Natural killer cell (primary cell): ENCODE measurements around the gene CFAP61. TPM values are rescaled to one million over a fixed set of nuclear protein-coding genes. Genes with fewer than 3 reads are reported as not detected.

ENCODE experiments used
- ATAC-seq, 3 donors: fragments of 150-1000 bp in 2 of 3; fragments of 200-7000 bp in 1 of 3; cut with Tn5 transposase; 1 replicate in 1 of 3; 2 replicates in 2 of 3; pipeline ENCODE4 v1.10.0; 2021; ENCODE audit warnings: mild to moderate bottlenecking in 2 of 3, moderate library complexity in 2 of 3
- DNase-seq, 2 donors: peaks; one replicate each; pipeline versions ENCODE4 v3.0.0 to v3.0.0-alpha.2; 2013 to 2021; ENCODE audit warnings: mixed read lengths in 1 of 2
- H3K27ac ChIP-seq: one replicate; pipeline ENCODE4 v1.5.1; 2013; ENCODE audit warnings: mild to moderate bottlenecking, low read length
- H3K27me3 ChIP-seq: one replicate; pipeline ENCODE4 v1.6.1; 2013; ENCODE audit warnings: low read length; ENCODE audit not compliant: control insufficient read depth, insufficient read depth
- H3K36me3 ChIP-seq: one replicate; pipeline ENCODE4 v1.6.1; 2013; ENCODE audit warnings: low read length; ENCODE audit not compliant: control insufficient read depth, insufficient read depth
- H3K4me1 ChIP-seq: one replicate; pipeline ENCODE4 v1.6.1; 2013; ENCODE audit warnings: low read length; ENCODE audit not compliant: control insufficient read depth, insufficient read depth
- H3K4me3 ChIP-seq: one replicate; pipeline ENCODE4 v1.5.1; 2013; ENCODE audit warnings: low read length
- H3K9me3 ChIP-seq: one replicate; pipeline ENCODE4 v1.6.1; 2013; ENCODE audit warnings: low read length; ENCODE audit not compliant: control insufficient read depth, insufficient read depth
- H3K27ac Mint-ChIP-seq, 2 donors: one replicate each; pipeline ENCODE4 v1.8.0; 2022; ENCODE audit warnings: mild to moderate bottlenecking in 2 of 2, mixed read lengths in 2 of 2, moderate library complexity in 1 of 2
- H3K27me3 Mint-ChIP-seq, 2 donors: one replicate each; pipeline ENCODE4 v1.8.0; 2022; ENCODE audit warnings: low read depth in 2 of 2, mixed read lengths in 2 of 2
- H3K36me3 Mint-ChIP-seq: one replicate; pipeline ENCODE4 v1.8.0; 2022; ENCODE audit warnings: mixed read lengths
- H3K4me1 Mint-ChIP-seq, 2 donors: one replicate each; pipeline ENCODE4 v1.8.0; 2022; ENCODE audit warnings: mixed read lengths in 2 of 2
- H3K4me3 Mint-ChIP-seq: one replicate; pipeline ENCODE4 v1.8.0; 2022; ENCODE audit warnings: mild to moderate bottlenecking, moderate library complexity, mixed read lengths
- H3K9me3 Mint-ChIP-seq, 2 donors: one replicate each; pipeline ENCODE4 v1.8.0; 2022; ENCODE audit warnings: mixed read lengths in 2 of 2
- WGBS: methylation state at CpG from one replicate; pipeline ENCODE4 v1.1.7; 2013; ENCODE audit warnings: missing lambda C conversion rate; ENCODE audit not compliant: insufficient coverage; 5-methylcytosine and 5-hydroxymethylcytosine counted together
- intact Hi-C: fragments of 100-400 bp; cut with micrococcal nuclease; formaldehyde crosslinking; loops from one replicate; pipeline ENCODE4 v1.14.2; 2022
- total RNA-seq, 4 donors: library from RNA; stranded (reverse); fragments of 120-200 nt in 1 of 4; gene quantifications; one replicate each; pipeline versions ENCODE4 v1.2.3 to v1.2.4, GENCODE V29; 2013 to 2022
- TF ChIP-seq, protein P1 (sequence below): fragments of 200-600 bp; IDR thresholded peaks from one replicate; pipeline ENCODE4 v1.8.0; 2022; ENCODE audit warnings: antibody characterized with exemption

CFAP61 gene
- total RNA-seq, 3 donors from 2014 or later (not counting 1 experiment from before 2014, with no cell fraction given): 1.0 to 2.1 (median 1.3) TPM

DNA sequence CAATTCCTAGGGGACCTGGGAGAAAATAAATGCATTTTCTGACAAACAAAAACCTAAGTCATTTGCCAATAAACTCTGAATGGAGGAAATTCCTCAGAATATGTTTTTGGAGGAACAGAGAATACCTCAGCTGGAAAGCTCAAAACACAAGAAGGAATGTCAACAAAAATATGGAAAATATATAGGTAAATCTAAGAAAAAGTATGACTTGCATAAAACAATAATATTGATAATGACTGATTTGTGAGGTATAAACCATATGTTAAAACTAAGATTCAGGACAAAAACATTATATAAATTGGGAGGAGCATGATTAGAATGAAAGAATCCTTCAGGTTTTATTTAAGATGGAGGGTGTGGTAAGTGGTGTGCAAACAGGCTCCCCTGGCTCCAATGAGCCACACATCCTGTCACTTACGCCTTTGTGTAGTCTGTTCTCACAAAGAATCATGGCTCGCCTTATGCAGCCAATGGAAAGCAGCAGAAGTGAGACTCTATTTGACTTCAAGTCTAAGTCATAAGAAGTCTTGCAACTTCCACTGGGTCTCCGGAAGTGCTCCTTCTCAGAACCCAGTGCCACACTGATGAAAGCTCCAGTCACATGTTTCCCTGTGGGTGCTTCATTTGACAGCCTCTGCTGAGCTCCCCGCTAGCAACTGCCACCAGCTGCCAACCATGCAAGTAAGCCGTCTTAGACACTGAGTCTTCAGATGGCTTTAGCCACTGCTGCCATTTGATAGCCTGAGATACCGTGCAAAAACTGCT lies 8.1 kb downstream of the CFAP61 start:
- Histone ChIP-seq H3K36me3 (no peaks in the 10 kb centered on the region), H3K4me1 (no peaks in the 10 kb centered on the region), H3K27me3 (peaks cover 6% of the 10 kb centered on the region), H3K4me3 (no peak overlapping the region), H3K9me3 (no peaks in the 10 kb centered on the region), H3K27ac (no peak overlapping the region)
- peak in 2 of 3 donors; percentile 31 to 41 for ATAC-seq
- Mint-ChIP-seq H3K4me3 (no peak overlapping the region), H3K27me3 (peaks cover 19 to 23% of the 10 kb centered on the region in 2 donors), H3K9me3 (no peaks in the 10 kb centered on the region), H3K36me3 (no peaks in the 10 kb centered on the region), H3K4me1 (peaks cover 2% of the 10 kb centered on the region in 2 donors), H3K27ac (no peak overlapping the region)
- DNase-seq: peak in 1 of 2 donors; percentile 9
- TF ChIP-seq, protein P1, sequence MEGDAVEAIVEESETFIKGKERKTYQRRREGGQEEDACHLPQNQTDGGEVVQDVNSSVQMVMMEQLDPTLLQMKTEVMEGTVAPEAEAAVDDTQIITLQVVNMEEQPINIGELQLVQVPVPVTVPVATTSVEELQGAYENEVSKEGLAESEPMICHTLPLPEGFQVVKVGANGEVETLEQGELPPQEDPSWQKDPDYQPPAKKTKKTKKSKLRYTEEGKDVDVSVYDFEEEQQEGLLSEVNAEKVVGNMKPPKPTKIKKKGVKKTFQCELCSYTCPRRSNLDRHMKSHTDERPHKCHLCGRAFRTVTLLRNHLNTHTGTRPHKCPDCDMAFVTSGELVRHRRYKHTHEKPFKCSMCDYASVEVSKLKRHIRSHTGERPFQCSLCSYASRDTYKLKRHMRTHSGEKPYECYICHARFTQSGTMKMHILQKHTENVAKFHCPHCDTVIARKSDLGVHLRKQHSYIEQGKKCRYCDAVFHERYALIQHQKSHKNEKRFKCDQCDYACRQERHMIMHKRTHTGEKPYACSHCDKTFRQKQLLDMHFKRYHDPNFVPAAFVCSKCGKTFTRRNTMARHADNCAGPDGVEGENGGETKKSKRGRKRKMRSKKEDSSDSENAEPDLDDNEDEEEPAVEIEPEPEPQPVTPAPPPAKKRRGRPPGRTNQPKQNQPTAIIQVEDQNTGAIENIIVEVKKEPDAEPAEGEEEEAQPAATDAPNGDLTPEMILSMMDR: no peak
- intact Hi-C loops: no loop called here
- 82% methylated on average over 6 of the region's 6 CpGs for WGBS

DNA sequence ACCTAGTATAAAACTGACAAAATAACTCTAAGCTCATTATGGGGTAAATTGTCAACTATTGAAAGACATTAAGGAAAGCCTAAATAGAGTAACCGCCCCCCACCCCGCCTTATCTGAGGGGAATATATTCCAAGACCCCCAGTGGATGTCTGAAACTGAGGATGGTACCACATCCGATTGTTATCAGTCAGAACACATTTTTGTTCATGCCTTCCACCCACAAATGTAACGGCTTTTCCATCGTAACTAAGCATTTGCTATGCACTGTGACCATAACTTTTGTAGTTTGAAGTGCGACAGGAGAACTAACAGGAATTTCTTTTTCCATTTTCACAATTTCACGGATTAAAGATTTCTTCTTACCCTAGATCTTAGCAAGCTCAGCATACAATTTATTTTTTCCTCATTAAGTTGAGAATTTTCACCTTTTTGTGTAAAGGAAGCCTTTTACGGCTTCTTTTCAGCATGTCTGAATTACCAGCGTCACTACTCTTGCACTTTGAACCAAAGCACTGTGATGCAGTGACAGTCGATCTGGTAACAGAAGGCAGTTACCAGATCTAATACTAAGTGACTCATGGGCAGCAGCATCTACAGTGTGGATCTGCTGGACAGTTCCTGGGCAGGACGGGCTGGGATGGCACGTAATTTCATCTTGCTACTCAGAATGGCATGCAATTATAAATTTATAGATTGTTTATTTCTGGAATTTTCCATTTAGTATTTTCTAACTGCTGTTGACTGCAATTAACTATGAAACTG lies 11.8 kb downstream of the CFAP61 start:
- no peak overlapping the region for H3K4me3 Mint-ChIP-seq
- H3K27ac Mint-ChIP-seq: no peak overlapping the region
- WGBS: 71% methylated on average over 11 of the region's 12 CpGs
- H3K9me3 Mint-ChIP-seq: no peaks in the 10 kb centered on the region
- Histone ChIP-seq H3K36me3 (no peaks in the 10 kb centered on the region), H3K9me3 (no peaks in the 10 kb centered on the region), H3K4me3 (no peak overlapping the region), H3K27me3 (peaks cover 6% of the 10 kb centered on the region), H3K4me1 (no peaks in the 10 kb centered on the region), H3K27ac (no peak overlapping the region)
- H3K36me3 Mint-ChIP-seq: no peaks in the 10 kb centered on the region
- no peak for DNase-seq
- H3K27me3 Mint-ChIP-seq: peaks cover 21 to 24% of the 10 kb centered on the region in 2 donors
- TF ChIP-seq, protein P1: no peak
- peaks cover 6% of the 10 kb centered on the region in 2 donors for H3K4me1 Mint-ChIP-seq
- ATAC-seq: peak in 1 of 3 donors; percentile 34
- intact Hi-C loops: no loop called here

DNA sequence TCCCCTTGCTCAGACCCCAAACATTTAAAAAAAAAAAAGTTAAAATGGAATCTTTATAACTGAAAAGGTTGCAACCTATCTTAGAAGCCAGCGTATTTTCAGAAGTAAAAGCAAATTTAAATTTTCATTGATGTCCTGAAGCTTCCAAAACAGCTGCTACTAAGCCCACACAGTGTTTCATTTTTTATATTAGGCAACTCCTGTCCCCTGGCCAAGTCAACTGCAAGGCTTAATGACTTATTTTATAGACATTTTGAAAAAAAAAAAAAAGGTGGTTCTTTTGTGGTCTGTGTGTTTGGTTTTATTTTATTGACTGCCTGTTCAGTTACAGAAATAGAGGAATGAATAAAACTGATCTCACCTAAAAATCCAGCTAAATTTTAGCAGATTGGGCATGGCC lies 13.0 kb downstream of the CFAP61 start:
- H3K4me3 Mint-ChIP-seq: peak overlapping the region; percentile 46
- TF ChIP-seq, protein P1: no peak
- no peaks in the 10 kb centered on the region for H3K36me3 Mint-ChIP-seq
- WGBS: 83% methylated on average over 1 of the region's 1 CpG
- no peaks in the 10 kb centered on the region for H3K36me3 ChIP-seq
- intact Hi-C loops: no loop called here
- H3K4me3 ChIP-seq: no peak overlapping the region
- H3K27ac Mint-ChIP-seq: peak overlapping the region in 1 of 2 donors; percentile 37
- peaks cover 6% of the 10 kb centered on the region for H3K27me3 ChIP-seq
- H3K4me1 Mint-ChIP-seq: peaks cover 6% of the 10 kb centered on the region in 2 donors
- H3K9me3 Mint-ChIP-seq: no peaks in the 10 kb centered on the region
- ATAC-seq (no peak), DNase-seq (no peak)
- H3K4me1 ChIP-seq: no peaks in the 10 kb centered on the region
- no peak overlapping the region for H3K27ac ChIP-seq
- H3K9me3 ChIP-seq: no peaks in the 10 kb centered on the region
- peaks cover 18 to 24% of the 10 kb centered on the region in 2 donors for H3K27me3 Mint-ChIP-seq
